Measurements from ENCODE around the gene B3GAT1. TPM values are rescaled to one million over a fixed set of nuclear protein-coding genes. Genes with fewer than 3 reads are reported as not detected.

Gene B3GAT1
- total RNA-seq, 4 donors from 2014 or later: 0.22 to 0.33 TPM; not detected in 2

DNA sequence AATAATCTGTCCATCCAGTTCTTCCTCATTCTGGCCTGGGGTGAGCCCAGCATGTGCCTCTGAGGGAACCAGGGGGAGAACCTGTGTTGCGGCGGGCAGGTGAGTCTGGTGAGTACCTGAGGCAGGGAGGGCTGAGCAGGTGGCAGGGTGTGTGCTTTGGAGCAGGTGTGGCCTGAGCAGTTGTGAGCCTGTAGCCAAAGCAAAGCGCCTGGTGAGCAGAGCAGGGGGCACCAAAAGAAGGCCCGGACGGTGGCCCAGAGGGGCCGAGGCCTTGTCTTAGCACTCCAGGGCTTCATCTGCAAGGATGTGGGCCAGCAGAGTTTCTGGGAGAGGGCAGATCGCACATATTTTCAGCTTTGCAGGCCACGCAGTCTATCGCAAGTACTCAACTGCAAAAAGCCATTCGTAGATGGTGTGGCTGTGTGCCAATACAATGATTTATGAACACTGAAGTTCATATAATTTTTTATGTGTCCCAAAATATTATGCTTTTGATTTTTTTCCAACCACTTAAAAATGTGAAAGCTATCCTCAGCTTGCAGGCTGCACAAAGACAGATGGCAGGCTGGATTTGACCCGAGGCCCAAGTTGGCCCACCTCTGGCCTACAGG lies 71.6 kb downstream of the B3GAT1 start:
- TF ChIP-seq CTCF (IDR thresholded peaks at IDR 0.05; ENCODE audit: low read depth): no peak

DNA sequence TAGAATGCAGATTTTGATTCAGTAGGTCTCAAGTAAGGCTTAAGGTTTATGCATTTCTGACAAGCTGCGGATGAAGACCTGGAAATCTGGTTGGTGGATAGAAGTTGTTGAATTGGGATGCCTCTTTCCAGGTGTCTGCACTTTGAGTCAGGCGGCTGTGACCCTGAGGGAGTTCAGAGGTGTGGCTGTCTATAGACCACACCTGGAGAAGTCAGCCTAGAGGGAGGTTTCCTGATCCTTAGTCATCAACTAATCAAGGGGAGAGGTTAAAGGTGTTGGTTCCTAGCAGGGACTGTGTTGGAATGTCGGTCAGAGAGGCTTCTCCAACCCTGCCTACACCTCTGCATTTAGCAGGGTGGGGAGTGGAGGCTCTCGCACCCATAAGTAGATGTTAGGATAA lies 72.3 kb downstream of the B3GAT1 start:
- no peak for TF ChIP-seq CTCF (IDR thresholded peaks at IDR 0.05; ENCODE audit: low read depth)

- TF ChIP-seq CTCF (IDR thresholded peaks at IDR 0.05; ENCODE audit: low read depth): no peak
Observed at GRCh38 chr11:134338654-134339053, 73.4 kb downstream of the B3GAT1 start.

DNA sequence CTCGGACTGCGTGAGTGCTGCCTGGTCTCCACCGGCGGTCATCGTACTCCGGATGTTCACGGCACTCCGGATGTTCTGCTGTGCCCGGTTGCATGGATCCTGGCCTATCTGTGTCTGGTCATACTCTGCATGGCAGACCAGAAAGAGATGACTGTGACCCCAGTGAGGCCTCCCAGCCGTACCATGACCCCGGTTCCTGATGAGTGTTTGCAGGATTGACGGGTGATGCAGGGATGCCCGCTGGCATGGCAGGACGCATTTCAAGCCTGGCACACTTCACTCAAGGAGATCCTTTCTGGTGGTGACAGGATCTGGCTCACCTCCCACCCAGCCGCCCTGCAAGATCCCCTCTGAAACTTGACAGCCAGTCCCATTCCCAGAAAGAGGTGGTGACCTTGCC lies 74.0 kb downstream of the B3GAT1 start:
- TF ChIP-seq CTCF (IDR thresholded peaks at IDR 0.05; ENCODE audit: low read depth): no peak

DNA sequence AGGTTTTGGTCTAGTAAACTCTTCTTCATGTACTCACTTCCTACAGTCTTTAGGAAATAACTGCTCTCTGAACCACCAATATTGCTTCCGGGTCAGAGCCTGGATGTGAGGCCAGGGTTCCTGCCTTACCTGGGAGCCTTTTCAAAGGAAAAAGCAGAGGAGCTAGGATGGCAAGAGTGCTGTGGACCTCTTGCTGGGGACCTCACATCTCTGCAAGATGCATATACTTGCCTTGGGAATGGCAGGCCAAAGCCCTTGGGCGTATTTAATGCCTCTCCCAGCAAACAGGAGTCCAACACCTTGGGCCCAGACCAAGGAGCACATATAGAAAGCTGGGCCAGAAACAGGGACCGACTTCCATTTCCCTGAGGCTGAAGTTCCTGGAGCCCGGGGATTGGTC lies 75.0 kb downstream of the B3GAT1 start:
- no peak for TF ChIP-seq CTCF (IDR thresholded peaks at IDR 0.05; ENCODE audit: low read depth)

DNA sequence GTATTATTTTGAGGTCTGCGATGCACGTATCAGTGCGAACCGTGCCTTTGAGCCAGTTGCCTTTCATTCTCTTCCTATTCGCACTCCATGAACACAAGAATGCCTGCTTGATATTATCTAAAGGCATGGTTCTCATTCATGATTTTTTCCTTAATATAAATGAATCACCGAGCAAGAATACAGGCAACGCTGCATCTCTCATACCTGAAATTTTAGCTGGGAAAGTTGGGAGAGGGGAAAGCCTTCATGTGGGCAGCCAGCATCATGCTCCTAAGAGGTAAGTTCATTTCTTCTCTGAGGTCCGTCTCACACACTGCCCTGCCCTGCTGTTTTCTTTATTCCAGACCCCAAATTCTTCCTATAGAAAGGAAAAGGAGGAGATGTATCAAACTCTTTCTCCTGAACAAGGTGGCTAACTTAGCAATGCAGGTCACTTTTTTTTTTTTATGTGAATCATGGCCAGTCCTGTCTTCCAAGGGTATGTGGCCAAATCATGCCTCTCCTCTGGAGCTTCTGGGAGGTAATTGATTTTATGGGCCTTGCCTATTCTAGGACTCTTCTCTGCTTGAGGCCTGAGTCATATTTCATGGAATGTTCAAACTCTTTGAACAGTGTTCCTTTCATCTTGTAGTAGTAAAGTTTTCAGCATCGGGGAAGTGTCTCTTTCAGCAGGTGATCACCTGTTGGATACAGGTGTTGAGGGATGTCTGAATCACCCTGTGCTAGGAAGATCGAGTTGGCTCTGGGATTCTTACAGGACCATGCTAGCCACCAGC lies 77.1 kb downstream of the B3GAT1 start:
- no peak for TF ChIP-seq CTCF (IDR thresholded peaks at IDR 0.05; ENCODE audit: low read depth)

DNA sequence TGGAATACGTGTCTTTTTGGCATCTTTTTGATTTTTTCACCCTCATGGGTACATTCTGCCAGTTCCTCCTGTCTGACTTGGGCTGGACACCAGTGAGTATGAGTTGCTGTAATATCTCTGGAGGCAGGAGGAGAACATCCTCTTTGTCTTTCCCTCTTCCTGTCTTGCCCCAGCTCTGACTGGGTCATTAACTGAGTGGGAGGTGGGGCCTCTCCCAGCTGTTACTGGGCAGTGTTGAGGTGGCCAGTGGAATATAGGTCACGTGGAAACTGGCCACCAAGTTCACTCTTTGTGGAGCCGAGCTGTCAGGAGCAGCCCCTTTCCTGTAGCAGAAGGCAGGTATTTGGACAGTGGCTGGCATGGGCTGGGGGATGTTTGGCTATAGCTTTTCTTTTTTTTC lies 78.1 kb downstream of the B3GAT1 start:
- no peak for TF ChIP-seq CTCF (IDR thresholded peaks at IDR 0.05; ENCODE audit: low read depth)
